HepG2 (cell line): Measurements from ENCODE around the gene ZNF234. TPM values are rescaled to one million over a fixed set of nuclear protein-coding genes. Genes with fewer than 3 reads are reported as not detected.

Experiments
- ATAC-seq: fragments of 200-7000 bp; cut with Tn5 transposase; 3 replicates; pipeline ENCODE4 v1.9.1; 2020; ENCODE audit warnings: mild to moderate bottlenecking, moderate library complexity
- BruUV-seq: library from RNA; stranded (reverse); fragments of 400-500 nt; replicated peaks from 2 replicates; lab custom pipeline; 2021; lab: Mats Ljungman, UMichigan
- CTCF ChIA-PET: fragments of 300-600 bp; formaldehyde crosslinking; extraction: SDS; loops from one replicate; lab custom pipeline; 2021; ENCODE audit warnings: low total read pairs, inconsistent platforms, low intra/inter-chr PET ratio; lab: Yijun Ruan, JAX
- POLR2A ChIA-PET: fragments of 350-600 bp; sonication (Branson Sonifier 250); formaldehyde crosslinking; loops from one replicate; lab custom pipeline; 2020; ENCODE audit warnings: antibody characterized with exemption, inconsistent platforms; lab: Yijun Ruan, JAX
- DNase-seq: peaks from one replicate; pipeline ENCODE4 v3.0.0-alpha.2; 2015; ENCODE audit warnings: low spot score
- FAIRE-seq: peaks from 3 replicates; lab custom pipeline; 2011; peaks lifted over from hg19 to GRCh38; lab: Jason Lieb, UNC
- H2AFZ ChIP-seq: one replicate; pipeline ENCODE4 v1.6.1; 2011; ENCODE audit warnings: low read length, inconsistent platforms
- H3K27ac ChIP-seq: fragments of 300-600 bp; 3 replicates; pipeline ENCODE4 v1.8.0; 2011; ENCODE audit warnings: mixed run types, mild to moderate bottlenecking, mixed read lengths, low read length, inconsistent platforms; ENCODE audit not compliant: insufficient read depth; ENCODE audit errors: extremely low read length
- H3K27me3 ChIP-seq, 2 experiments: fragments of 200-600 bp in 1 of 2; 2 replicates in 1 of 2; 3 replicates in 1 of 2; pipeline versions ENCODE4 v1.6.0 to v1.8.0; 2011; ENCODE audit warnings: low read length in 2 of 2, mild to moderate bottlenecking in 2 of 2, moderate library complexity in 2 of 2, inconsistent platforms in 1 of 2; ENCODE audit not compliant: insufficient read depth in 2 of 2, control insufficient read depth in 1 of 2
- H3K36me3 ChIP-seq, 2 experiments: fragments of 200-600 bp in 1 of 2; replicated peaks in 1 of 2; 2 replicates in 1 of 2; 3 replicates in 1 of 2; pipeline versions ENCODE4 v1.5.1 to v1.8.0; 2011; ENCODE audit warnings: low read length in 2 of 2, inconsistent platforms in 1 of 2; ENCODE audit not compliant: insufficient read depth in 2 of 2, control insufficient read depth in 1 of 2
- H3K4me1 ChIP-seq: 2 replicates; pipeline ENCODE4 v1.5.1; 2012; ENCODE audit warnings: low read length, inconsistent platforms; ENCODE audit not compliant: insufficient read depth
- H3K4me2 ChIP-seq: 2 replicates; pipeline ENCODE4 v1.6.0; 2011; ENCODE audit warnings: low read depth, low read length, inconsistent platforms
- H3K4me3 ChIP-seq, 3 experiments: fragments of 200-600 bp in 1 of 3; sonication (generic), shearing (Covaris generic) in 1 of 3; replicated peaks in 1 of 3; 2 replicates each; pipeline ENCODE4 v1.5.1; 2011 to 2016; ENCODE audit warnings: low read length in 3 of 3, inconsistent platforms in 2 of 3, low read depth in 2 of 3, mild to moderate bottlenecking in 2 of 3, control low read depth in 1 of 3, mixed read lengths in 1 of 3; ENCODE audit not compliant: insufficient read depth in 1 of 3
- H3K79me2 ChIP-seq: one replicate; pipeline ENCODE4 v1.6.1; 2011; ENCODE audit warnings: low read length, inconsistent platforms; ENCODE audit not compliant: insufficient read depth
- H3K9ac ChIP-seq: 2 replicates; pipeline ENCODE4 v1.6.0; 2011; ENCODE audit warnings: mild to moderate bottlenecking, low read depth, low read length, inconsistent platforms; ENCODE audit not compliant: insufficient read depth
- H3K9me3 ChIP-seq: 2 replicates; pipeline ENCODE4 v1.5.1; 2012; ENCODE audit warnings: mild to moderate bottlenecking, low read length
- H4K20me1 ChIP-seq: 2 replicates; pipeline ENCODE4 v1.6.0; 2011; ENCODE audit warnings: inconsistent platforms, mild to moderate bottlenecking, low read length, moderate library complexity; ENCODE audit not compliant: insufficient read depth
- HDAC2 ChIP-seq: sonication (generic); formaldehyde crosslinking; IDR thresholded peaks from 2 replicates; pipeline ENCODE4 v1.4.0; 2020; ENCODE audit warnings: missing genetic modification reagents
- HMGA1 ChIP-seq: sonication (generic); formaldehyde crosslinking; conservative IDR thresholded peaks from 2 replicates; pipeline ENCODE4 v1.4.0; 2020; ENCODE audit warnings: missing genetic modification reagents
- HNRNPUL1 ChIP-seq: fragments of 200-400 bp; formaldehyde crosslinking; IDR thresholded peaks from 2 replicates; pipeline ENCODE4 v1.6.1; 2017; ENCODE audit warnings: low read depth, mild to moderate bottlenecking, low read length, moderate library complexity
- KAT7 ChIP-seq: IDR thresholded peaks from 2 replicates; pipeline ENCODE4 v1.6.1; 2018; ENCODE audit warnings: borderline replicate concordance, missing compliant biosample characterization
- LCORL ChIP-seq, 2 experiments: fragments of 450-650 bp in 1 of 2; sonication (generic) in 1 of 2; formaldehyde crosslinking in 1 of 2; IDR thresholded peaks; 2 replicates each; pipeline versions ENCODE4 v1.5.0 to v1.6.1; 2017 to 2020; ENCODE audit warnings: antibody characterized with exemption in 1 of 2, missing genetic modification reagents in 1 of 2
- MLLT10 ChIP-seq: sonication (generic); formaldehyde crosslinking; IDR thresholded peaks from 2 replicates; pipeline ENCODE4 v1.4.0; 2020; ENCODE audit warnings: missing genetic modification reagents
- MYNN ChIP-seq: sonication (generic); formaldehyde crosslinking; IDR thresholded peaks from 2 replicates; pipeline ENCODE4 v1.4.0; 2020; ENCODE audit warnings: mild to moderate bottlenecking, low read depth, missing genetic modification reagents
- NFYC ChIP-seq: IDR thresholded peaks from 2 replicates; pipeline ENCODE4 v1.6.1; 2016; ENCODE audit warnings: missing genetic modification reagents, missing compliant biosample characterization
- SOX13 ChIP-seq, 3 experiments: fragments of 450-650 bp in 1 of 3; sonication (generic) in 1 of 3; formaldehyde crosslinking in 1 of 3; IDR thresholded peaks in 2 of 3; conservative IDR thresholded peaks in 1 of 3; 2 replicates each; pipeline versions ENCODE4 v1.5.0 to v1.6.1; 2016 to 2020; ENCODE audit warnings: antibody characterized with exemption in 1 of 3, mild to moderate bottlenecking in 1 of 3, missing compliant biosample characterization in 1 of 3, missing genetic modification reagents in 1 of 3, moderate library complexity in 1 of 3
- TCF12 ChIP-seq, 2 experiments: fragments of 450-650 bp in 1 of 2; sonication (generic) in 1 of 2; formaldehyde crosslinking in 1 of 2; IDR thresholded peaks; 2 replicates each; pipeline versions ENCODE4 v1.6.1 to v1.8.0; 2017 to 2022; ENCODE audit warnings: antibody characterized with exemption in 1 of 2, mild to moderate bottlenecking in 1 of 2, missing genetic modification reagents in 1 of 2, moderate library complexity in 1 of 2
- THAP11 ChIP-seq: IDR thresholded peaks from 2 replicates; pipeline ENCODE4 v1.6.1; 2016; ENCODE audit warnings: missing biosample characterization, missing genetic modification reagents
- ZNF276 ChIP-seq: sonication (generic); formaldehyde crosslinking; IDR thresholded peaks from 2 replicates; pipeline ENCODE4 v1.4.0; 2020; ENCODE audit warnings: mild to moderate bottlenecking, low read depth, missing genetic modification reagents
- ZSCAN20 ChIP-seq: sonication (generic); formaldehyde crosslinking; IDR thresholded peaks from 2 replicates; pipeline ENCODE4 v1.4.0; 2020; ENCODE audit warnings: missing genetic modification reagents, mild to moderate bottlenecking, borderline replicate concordance
- WGBS: methylation state at CpG from one replicate; pipeline ENCODE4 v1.1.6; 2017; ENCODE audit warnings: low lambda C conversion rate; 5-methylcytosine and 5-hydroxymethylcytosine counted together
- in situ Hi-C: cut with HindIII; loops from 2 replicates; pipeline ENCODE4 v1.10.0; 2017; ENCODE audit warnings: low pct_unique_long_range_greater_than_20kb; ENCODE audit not compliant: extremely low pct_ligation_motif_present
- intact Hi-C: fragments of 100-400 bp; cut with micrococcal nuclease; formaldehyde crosslinking; loops from one replicate; pipeline ENCODE4 v1.10.0; 2022; ENCODE audit not compliant: unreplicated experiment
- polyA plus RNA-seq, 8 experiments: library from polyadenylated mRNA; depleted of rRNA in 3 of 8; stranded (reverse) in 7 of 8; unstranded in 1 of 8; fragments of >200 nt; fragmentation: Illumina TruSeq in 4 of 8; extraction: Trizol in 4 of 8; gene quantifications; 2 replicates each; pipeline versions ENCODE4 v1.2.1 to v1.2.3, GENCODE V29; 2011 to 2016; ENCODE audit warnings: low read depth in 4 of 8, missing spikeins in 1 of 8, mixed read lengths in 1 of 8; ENCODE audit not compliant: insufficient read depth in 1 of 8
- total RNA-seq, 5 experiments: library from RNA; depleted of rRNA; stranded (reverse); fragments of >200 nt; fragmentation: Illumina TruSeq; extraction: Trizol; gene quantifications; 2 replicates each; pipeline ENCODE4 v1.2.3, GENCODE V29; 2016; ENCODE audit warnings: low read depth in 1 of 5
- TF ChIP-seq, protein P1 (sequence below): sonication (generic); formaldehyde crosslinking; IDR thresholded peaks from 2 replicates; pipeline ENCODE4 v1.8.0; 2022; ENCODE audit warnings: missing genetic modification reagents, mild to moderate bottlenecking, inconsistent platforms, borderline replicate concordance
- TF ChIP-seq, protein P2 (sequence below): sonication (generic); formaldehyde crosslinking; IDR thresholded peaks from 2 replicates; pipeline ENCODE4 v1.9.0; 2021; ENCODE audit warnings: missing genetic modification reagents, borderline replicate concordance
- TF ChIP-seq, protein P3 (sequence below): sonication (generic); formaldehyde crosslinking; IDR thresholded peaks from 2 replicates; pipeline ENCODE4 v1.5.0; 2020; ENCODE audit warnings: missing genetic modification reagents

ZNF234 gene
- total and polyA plus RNA-seq, 2 of the 13 experiments (the other 11 are each of a cell fraction or from before 2014, with no cell fraction given) = 3.5 to 11.2 TPM

- Histone ChIP-seq H3K79me2 (no peaks in the 10 kb centered on the region), H2AFZ (no peak overlapping the region), H3K27ac (no peak overlapping the region), H3K27me3 (no peaks in the 10 kb centered on the region), H4K20me1 (no peaks in the 10 kb centered on the region), H3K4me1 (no peaks in the 10 kb centered on the region), H3K4me3 (no peak overlapping the region), H3K36me3 (no peaks in the 10 kb centered on the region), H3K9me3 (peaks cover 20% of the 10 kb centered on the region; the same call in 1 of the 2 replicates), H3K4me2 (no peak overlapping the region), H3K9ac (no peak overlapping the region)
- 32% methylated on average over 5 of the region's 5 CpGs for WGBS
- ChIA-PET CTCF (no interaction called here), POLR2A (no interaction called here)
- intact Hi-C loops (no loop called here), in situ Hi-C loops (no loop called here)
- no peak for ATAC-seq
- TF ChIP-seq, protein P1, sequence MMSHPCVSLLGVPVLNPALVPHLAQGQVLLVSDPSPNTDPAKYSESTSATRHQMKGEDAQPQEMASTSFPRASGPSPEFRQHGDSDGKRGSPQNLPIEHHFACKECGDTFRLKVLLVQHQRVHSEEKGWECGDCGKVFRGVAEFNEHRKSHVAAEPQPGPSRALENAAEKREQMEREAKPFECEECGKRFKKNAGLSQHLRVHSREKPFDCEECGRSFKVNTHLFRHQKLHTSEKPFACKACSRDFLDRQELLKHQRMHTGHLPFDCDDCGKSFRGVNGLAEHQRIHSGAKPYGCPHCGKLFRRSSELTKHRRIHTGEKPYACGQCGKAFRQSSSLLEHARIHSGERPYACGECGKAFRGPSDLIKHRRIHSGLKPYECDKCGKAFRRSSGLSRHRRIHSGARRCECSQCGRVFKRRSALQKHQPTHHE (CRISPR knock-in tag) = no peak
- TF ChIP-seq HDAC2 (no peak), LCORL (IDR thresholded peaks at IDR 0.05) (no peak), LCORL (CRISPR knock-in tag; IDR thresholded peaks at IDR 0.05) (no peak), MLLT10 (no peak), NFYC (CRISPR knock-in tag) (no peak), TCF12 (IDR thresholded peaks at IDR 0.05) (no peak), TCF12 (CRISPR knock-in tag; IDR thresholded peaks at IDR 0.05) (no peak), KAT7 (no peak), SOX13 (IDR thresholded peaks at IDR 0.05) (no peak), SOX13 (CRISPR knock-in tag; conservative IDR thresholded peaks at IDR 0.05 in 1 of 2, IDR thresholded peaks at IDR 0.05 in 1 of 2) (no peak), MYNN (CRISPR knock-in tag) (no peak), ZSCAN20 (CRISPR knock-in tag) (no peak), ZNF276 (CRISPR knock-in tag) (no peak), THAP11 (CRISPR knock-in tag) (no peak), HNRNPUL1 (no peak), HMGA1 (no peak)
- TF ChIP-seq, protein P2, sequence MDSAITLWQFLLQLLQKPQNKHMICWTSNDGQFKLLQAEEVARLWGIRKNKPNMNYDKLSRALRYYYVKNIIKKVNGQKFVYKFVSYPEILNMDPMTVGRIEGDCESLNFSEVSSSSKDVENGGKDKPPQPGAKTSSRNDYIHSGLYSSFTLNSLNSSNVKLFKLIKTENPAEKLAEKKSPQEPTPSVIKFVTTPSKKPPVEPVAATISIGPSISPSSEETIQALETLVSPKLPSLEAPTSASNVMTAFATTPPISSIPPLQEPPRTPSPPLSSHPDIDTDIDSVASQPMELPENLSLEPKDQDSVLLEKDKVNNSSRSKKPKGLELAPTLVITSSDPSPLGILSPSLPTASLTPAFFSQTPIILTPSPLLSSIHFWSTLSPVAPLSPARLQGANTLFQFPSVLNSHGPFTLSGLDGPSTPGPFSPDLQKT = no peak
- TF ChIP-seq, protein P3, sequence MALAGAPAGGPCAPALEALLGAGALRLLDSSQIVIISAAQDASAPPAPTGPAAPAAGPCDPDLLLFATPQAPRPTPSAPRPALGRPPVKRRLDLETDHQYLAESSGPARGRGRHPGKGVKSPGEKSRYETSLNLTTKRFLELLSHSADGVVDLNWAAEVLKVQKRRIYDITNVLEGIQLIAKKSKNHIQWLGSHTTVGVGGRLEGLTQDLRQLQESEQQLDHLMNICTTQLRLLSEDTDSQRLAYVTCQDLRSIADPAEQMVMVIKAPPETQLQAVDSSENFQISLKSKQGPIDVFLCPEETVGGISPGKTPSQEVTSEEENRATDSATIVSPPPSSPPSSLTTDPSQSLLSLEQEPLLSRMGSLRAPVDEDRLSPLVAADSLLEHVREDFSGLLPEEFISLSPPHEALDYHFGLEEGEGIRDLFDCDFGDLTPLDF (CRISPR knock-in tag) = no peak
- DNase-seq = no peak
- no peak for FAIRE-seq
- BruUV-seq = no TSS peak
Observed at GRCh38 chr19:44192127-44192526, 50.8 kb downstream of the ZNF234 start.
